Fibroblast of skin of right biceps (primary cell): ENCODE measurements around the gene OBSCN.
"Not testable (repeated sequence)": the region's sequence is repeated elsewhere in the genome, so short reads cannot be mapped to it uniquely, and the experiment has no call there.

ENCODE experiments used
- DNase-seq: peaks from one replicate; pipeline ENCODE4 v3.0.0-alpha.2; 2013

Gene OBSCN

GRCh38 chr1:228170666-228171065 lies 37.2 kb upstream of the OBSCN start:
- DNase-seq = no peak

- DNase-seq = no peak
These were observed 36.5 kb upstream of the OBSCN start for GRCh38 chr1:228171221-228171891.

DNA sequence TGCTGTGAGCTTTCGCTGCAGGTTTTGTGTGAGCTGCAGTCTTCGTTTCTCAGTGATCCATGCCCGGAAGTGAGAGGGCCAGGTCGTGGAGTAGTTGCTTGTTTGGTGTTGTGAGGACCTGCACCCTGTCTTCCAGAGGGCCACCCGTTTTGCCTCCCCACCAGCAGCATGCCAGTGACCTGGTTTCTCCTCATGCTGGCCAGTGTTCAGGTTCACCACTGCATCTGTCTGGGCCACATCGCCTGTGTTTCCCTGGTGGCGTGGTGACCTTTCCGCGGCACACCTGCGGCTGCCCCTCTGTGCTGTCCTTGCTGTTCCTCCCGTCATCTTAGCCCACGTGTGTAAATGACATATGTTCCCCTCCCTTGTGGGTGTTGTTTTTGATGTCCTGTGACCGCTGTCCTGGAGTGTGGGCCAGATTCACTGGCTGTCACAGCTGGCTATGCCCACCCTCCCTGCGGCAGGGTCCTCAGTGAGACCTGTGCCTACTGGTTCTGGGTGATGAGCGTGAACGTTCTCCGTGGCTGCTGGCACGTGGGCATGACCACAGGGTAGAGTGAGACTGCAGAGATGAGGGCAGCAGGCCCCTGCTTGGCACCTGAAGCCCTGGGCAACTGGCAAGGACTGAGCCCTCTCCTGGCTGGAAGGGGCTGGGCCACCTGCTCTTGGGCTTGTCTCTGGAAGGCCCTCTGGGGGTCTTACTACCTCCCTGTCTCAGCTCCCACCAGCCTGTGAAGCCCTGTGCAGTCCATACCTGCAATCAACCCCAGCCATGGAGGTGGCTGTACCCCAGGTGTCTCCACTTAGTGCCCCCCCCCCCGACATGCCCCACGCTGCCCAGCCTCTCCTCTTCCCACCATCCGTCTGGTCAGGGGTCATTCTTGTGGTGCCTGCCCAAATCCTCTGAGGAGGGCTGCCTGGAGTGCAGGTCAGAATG lies 35.0 kb upstream of the OBSCN start:
- no peak for DNase-seq

- DNase-seq = not testable (repeated sequence)
These were observed 34.0 kb upstream of the OBSCN start for GRCh38 chr1:228173528-228174481.

DNA sequence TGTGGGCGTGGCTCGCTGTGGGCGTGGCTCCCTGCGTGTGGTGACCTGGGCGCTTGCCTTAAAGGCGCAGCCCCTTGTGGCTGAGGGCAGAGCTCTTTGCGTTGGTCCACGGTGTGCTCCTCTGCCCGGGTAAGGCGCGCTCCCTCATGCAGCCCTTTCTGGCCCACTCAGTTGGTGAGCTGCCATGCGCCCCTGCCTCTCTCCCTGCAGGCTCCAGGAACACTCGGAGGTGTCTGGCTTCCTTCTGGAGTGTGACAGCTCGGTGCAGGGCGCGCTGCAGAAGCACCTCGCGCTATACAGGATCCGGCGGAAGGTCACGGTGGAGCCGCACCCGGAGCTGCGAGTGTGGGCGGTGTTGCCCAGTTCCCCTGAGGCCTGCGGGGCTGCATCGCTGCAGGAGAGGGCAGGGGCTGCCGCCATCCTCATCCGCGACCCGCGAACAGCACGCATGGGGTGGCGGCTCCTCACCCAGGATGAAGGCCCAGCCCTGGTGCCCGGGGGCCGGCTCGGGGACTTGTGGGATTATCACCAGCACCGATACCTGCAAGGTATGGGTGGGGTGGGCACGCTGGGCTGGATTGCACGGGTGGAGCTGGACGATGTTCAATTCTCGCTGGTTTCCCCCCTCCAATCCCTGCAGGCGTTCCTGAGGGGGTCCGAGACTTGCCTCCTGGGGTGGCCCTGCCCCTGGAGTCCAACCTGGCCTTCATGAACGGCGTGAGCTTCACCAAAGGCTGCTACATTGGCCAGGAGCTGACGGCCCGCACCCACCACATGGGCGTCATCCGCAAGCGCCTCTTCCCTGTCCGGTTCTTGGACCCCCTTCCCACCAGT lies 33.1 kb upstream of the OBSCN start:
- DNase-seq = no peak

- DNase-seq = no peak
These were observed 32.4 kb upstream of the OBSCN start for GRCh38 chr1:228175316-228176023.

GRCh38 chr1:228176024-228176395 lies 31.8 kb upstream of the OBSCN start:
- no peak for DNase-seq

DNA sequence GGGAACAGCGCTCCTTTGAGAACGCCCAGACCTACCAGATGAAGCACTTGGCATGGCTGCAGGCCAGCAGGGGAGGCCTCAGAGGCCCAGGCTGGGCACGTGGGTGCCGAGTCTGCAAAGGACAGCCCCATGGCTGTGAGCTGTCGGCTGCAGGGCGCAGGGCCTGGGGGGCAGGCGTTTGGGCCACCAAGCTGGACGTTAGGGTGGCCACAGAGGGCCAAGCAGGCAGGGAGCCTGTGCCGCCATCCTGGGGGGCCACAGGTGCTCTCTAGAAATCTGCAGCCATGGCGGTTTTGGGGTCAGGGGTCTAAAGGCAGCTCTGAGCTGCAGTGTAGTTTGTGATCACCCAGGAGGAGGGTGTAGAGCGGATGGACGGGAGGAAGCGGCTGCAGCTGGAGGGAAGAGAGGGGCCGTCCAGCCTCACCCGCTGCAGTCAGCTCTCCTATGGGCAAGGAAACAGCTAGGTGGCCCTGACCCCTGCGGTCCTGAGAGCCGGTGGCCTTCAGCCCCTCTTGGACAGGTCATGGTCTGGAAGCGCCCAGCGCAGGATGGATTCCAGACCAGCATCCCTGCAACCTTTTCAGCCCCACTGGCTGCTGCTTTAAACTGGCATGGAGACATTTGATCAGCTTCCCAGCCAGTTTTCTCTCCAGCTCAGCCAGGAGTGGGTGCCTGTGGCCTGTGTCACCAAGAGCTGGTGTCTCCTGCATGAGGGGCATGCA lies 31.2 kb upstream of the OBSCN start:
- no peak for DNase-seq

DNA sequence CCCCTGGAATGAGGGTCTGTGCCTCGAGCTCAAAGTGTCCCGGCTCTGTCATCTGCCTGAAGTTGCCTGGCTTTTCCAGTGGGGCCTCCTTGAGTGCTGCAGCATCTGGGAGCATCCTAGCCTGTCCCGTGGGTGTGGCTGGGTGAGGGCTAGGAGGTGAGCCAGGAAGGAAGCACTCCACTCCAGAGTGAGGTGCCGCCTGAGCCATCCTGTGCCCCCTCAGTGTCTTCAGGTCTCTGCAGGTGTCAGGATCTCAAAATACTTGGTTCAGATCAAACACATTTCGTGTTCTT lies 30.7 kb upstream of the OBSCN start:
- no peak for DNase-seq

DNA sequence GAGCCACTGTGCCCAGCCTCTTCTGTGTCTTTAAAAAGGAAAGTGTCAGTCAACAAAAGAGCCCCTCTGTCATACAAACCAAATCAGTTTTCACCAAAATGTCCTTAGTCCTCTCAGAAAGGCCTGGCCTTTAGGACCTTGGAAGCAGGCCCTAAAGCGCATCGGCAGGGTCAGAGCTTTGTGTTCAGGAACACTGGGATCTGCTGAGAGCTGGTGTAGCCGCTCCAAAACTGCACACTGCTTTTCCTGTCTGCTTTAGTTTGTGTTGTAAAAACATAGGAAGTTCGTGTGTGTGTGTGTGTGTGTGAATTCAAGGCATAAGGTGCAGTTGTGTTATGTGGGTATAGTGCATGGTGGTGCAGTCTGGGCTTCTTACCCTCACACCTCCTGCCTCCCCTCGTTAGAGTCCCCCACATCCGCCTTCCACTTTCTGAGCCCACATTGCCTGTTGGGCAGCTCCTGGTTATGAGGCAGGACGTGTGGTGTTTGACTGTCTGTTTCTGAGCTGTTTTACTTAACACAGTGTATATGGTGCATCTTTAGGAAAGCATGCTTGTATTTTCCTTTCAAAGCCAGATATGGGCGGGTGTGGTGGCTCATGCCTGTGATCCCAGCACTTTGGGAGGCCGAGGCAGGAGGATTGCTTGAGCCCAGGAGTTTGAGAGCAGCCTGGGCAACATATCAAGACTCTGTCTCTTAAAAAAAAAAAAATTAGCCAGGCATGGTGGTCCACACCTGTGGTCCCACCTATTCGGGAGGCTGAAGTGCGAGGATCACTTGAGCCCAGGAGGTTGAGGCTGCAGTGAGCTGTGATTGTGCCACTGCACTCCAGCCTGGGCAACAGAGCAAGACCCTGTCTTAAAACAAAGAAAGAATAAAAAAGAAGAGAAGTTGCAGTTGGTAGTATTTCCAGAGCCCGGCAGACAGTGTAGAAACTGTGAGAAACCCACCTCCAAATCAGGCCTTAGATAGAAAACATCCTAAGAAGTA lies 29.8 kb upstream of the OBSCN start:
- no peak for DNase-seq

DNA sequence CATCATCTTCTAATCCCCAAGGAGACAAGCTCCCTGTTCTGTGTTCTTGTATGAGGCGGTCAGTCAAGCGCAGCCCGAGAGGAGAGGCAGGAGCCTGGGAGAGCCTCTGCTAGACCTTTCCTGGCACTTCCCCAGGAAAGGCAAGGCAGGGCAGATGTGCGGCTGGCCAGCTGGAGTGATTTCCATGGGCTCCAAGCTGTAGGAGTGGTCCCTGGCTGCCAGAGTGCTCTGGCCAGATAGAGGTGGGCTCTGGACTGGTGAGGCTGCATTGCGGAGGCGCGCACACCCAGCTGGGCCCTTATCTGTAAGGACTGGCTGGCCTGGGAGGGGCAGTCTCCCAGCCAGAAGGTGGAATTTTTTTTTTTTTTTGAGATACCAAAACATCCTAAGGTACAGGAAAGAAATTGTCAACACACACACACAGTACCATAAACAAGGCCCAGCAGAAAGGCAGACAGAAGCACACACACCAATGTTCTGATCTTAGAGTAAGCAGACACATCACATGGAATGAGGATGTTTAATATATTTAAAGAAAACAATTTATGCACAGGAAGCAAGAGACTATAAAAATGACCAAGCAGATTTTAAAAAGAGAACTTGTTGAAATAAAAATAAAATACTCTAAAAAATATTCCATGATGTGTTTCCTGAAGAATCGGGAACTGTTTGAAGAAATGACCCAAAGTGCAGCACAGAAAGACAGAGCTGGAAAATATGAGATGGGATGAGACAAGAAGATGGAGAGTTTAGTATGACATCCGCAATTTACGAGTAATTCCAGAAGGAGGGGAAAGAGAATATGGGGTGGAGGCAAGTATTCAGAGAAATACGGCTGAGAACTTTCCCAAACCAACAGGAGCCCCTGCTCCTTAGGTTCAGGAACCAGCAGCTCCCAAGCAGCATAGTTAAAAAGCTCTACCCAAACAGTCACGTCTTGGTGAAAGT lies 28.8 kb upstream of the OBSCN start:
- DNase-seq = no peak

DNA sequence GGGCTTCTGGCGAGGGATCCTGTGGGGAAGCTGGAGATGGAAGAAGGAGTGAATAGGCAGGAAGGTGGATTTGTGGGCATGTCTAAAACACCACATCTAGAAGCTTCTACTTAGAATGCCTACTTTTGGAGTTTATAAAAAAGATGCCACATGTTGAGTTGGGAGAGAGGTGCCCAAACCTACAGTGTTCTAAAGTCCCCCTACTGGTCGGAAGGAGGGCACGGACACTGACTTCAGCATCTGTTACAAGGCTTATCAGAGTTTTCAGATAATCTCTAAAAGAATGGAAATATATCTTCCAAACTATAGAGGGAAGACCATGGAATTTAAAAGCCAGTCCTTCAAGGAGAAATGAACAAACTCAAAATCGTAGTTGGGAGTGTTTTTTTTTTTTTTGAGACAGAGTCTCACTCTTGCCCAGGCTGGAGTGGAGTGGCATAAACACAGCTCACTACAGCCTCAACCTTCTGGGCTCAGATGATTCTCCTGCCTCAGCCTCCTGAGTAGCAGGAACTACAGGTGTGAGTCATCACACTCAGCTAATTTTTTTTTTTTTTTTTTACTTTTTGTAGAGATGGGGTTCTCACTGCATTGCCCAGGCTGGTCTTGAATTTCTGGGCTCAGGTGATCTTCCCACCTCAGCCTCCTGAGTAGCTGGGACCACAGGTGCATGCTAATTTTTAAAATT lies 27.4 kb upstream of the OBSCN start:
- no peak for DNase-seq

GRCh38 chr1:228180959-228181644 lies 26.7 kb upstream of the OBSCN start:
- no peak for DNase-seq

DNA sequence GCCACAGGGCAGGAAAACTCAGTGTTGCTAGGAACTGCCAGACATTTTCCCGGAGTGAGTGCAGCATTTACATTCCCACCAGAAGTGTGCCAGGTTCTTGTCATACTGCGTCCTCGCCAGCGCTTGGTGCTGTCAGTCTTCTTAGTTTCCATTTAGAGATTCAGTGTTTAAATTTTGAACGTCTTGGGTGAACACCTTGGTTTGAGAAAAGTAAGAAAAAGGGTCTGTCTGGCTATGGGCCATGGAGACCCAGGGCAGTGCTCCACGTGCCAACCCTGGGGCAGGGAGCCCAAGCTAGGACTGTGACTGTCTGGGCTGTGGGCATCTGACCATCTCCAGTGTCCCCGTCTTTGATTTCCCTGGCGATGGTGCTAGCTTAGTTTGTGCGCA lies 26.2 kb upstream of the OBSCN start:
- no peak for DNase-seq

DNA sequence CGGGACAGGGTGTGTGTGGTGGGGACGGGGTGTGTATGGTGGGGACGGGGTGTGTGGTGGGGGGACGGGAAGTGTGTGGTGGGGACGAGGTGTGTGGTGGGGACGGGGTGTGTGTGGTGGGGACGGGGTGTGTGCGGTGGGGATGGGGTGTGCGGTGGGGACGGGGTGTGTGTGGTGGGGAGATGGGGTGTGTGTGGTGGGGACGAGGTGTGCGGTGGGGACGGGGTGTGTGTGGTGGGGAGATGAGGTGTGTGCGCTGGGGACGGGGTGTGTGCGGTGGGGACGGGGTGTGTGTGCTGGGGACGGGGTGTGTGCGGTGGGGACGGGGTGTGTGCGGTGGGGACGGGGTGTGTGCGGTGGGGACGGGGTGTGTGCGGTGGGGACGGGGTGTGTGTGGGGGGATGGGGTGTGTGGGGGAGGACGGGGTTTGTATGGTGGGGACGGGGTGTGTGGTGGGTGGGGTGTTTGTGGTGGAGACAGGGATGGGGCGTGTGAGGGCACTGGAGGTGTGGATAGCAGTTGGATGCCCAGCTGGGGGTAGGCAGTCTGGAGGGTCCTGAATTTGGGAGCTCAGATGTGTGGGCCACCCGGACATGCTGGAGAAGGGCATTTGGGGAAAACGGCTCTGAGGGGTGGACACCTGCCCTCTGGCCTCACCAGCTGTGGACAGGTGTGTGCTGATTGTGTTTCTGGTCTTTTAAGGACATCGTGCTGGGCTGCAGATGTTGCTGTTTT lies 25.4 kb upstream of the OBSCN start:
- DNase-seq = no peak

DNA sequence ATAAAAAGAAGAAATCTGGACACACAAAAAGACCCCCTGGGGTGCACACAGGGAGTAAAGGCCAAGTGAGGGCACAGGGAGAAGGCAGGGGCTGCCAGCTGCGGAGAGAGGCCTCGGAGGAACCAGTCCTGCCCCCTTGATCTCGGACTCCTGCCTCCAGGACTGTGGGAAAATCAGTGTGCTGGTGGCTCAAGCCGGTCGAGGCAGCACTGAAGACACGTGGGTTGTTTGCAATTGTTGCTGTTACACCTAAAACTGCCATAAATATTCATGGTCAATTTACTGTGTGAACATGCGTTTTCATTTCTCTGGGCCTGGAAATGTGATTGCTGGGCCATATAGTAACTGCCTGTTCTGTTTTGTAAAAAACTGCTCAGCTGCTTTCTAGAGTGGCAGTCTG lies 23.7 kb upstream of the OBSCN start:
- DNase-seq = no peak

GRCh38 chr1:228185641-228185965 lies 22.2 kb upstream of the OBSCN start:
- DNase-seq = no peak
